DMS153 treated with DMSO at 0.1 percent for 48 hours (cell line): ENCODE data around the gene NHLRC2.
"Not testable (repeated sequence)": the region's sequence is repeated elsewhere in the genome, so short reads cannot be mapped to it uniquely, and the experiment has no call there.

Experiments used
- DNase-seq: peaks from one replicate; lab custom pipeline; 2025; ENCODE audit not compliant: unreplicated experiment; lab: John Stamatoyannopoulos, UW

NHLRC2 gene

GRCh38 chr10:113854013-113854760 is at the start of gene NHLRC2, which contains the start of gene DCLRE1A:
TSS of gene NHLRC2 (plus strand) at chr10:113854661. CDS start at chr10:113854873, 212 bp downstream.
TSS of gene DCLRE1A (minus strand) at chr10:113854082. CDS start at chr10:113853182, 900 bp downstream.
- DNase-seq = peak; percentile 94

- DNase-seq = no peak
These were observed 48.0 kb upstream of the NHLRC2 start for GRCh38 chr10:113806503-113806902.

GRCh38 chr10:113808168-113808567 is 46.3 kb upstream of the NHLRC2 start:
- DNase-seq = no peak

GRCh38 chr10:113814700-113815099 is 39.8 kb upstream of the NHLRC2 start:
- not testable (repeated sequence) for DNase-seq

GRCh38 chr10:113819989-113820388 is 34.5 kb upstream of the NHLRC2 start:
- no peak for DNase-seq

GRCh38 chr10:113820507-113820906 is 34.0 kb upstream of the NHLRC2 start:
- no peak for DNase-seq

GRCh38 chr10:113821306-113821705 is 33.2 kb upstream of the NHLRC2 start:
- not testable (repeated sequence) for DNase-seq

GRCh38 chr10:113822174-113822573 is 32.3 kb upstream of the NHLRC2 start:
- no peak for DNase-seq

- no peak for DNase-seq
These were observed 31.1 kb upstream of the NHLRC2 start for GRCh38 chr10:113823389-113823788.

GRCh38 chr10:113825791-113826190 is 28.7 kb upstream of the NHLRC2 start:
- DNase-seq = no peak

- DNase-seq = not testable (repeated sequence)
These were observed 25.9 kb upstream of the NHLRC2 start for GRCh38 chr10:113828567-113828966.

GRCh38 chr10:113842171-113842570 is 12.3 kb upstream of the NHLRC2 start:
- DNase-seq = no peak

GRCh38 chr10:113843972-113844485 is 10.4 kb upstream of the NHLRC2 start:
- DNase-seq = peak; percentile 11

- DNase-seq = no peak
These were observed 8.4 kb upstream of the NHLRC2 start for GRCh38 chr10:113846036-113846435.

GRCh38 chr10:113849140-113849803 is 5.2 kb upstream of the NHLRC2 start:
- DNase-seq = no peak

- DNase-seq = no peak
These were observed 4.5 kb upstream of the NHLRC2 start for GRCh38 chr10:113849946-113850345.

- peak; percentile 67 for DNase-seq
These were observed 866 bp upstream of the NHLRC2 start for GRCh38 chr10:113853578-113854012.

GRCh38 chr10:113854761-113855588 is 514 bp downstream of the NHLRC2 start:
- DNase-seq = peak; percentile 20

- no peak for DNase-seq
These were observed 2.1 kb downstream of the NHLRC2 start for GRCh38 chr10:113856563-113856962.

GRCh38 chr10:113857210-113857609 is 2.7 kb downstream of the NHLRC2 start:
- no peak for DNase-seq

GRCh38 chr10:113858541-113858940 is 4.1 kb downstream of the NHLRC2 start:
- DNase-seq = no peak
